H9 (cell line): ENCODE measurements around the gene KDSR. TPM values are rescaled to one million over a fixed set of nuclear protein-coding genes. Genes with fewer than 3 reads are reported as not detected.

ENCODE experiments used
- DNase-seq: peaks from one replicate; pipeline ENCODE4 v3.0.0-alpha.2; 2017
- H2AFZ ChIP-seq: one replicate; pipeline ENCODE4 v1.6.1; 2013; ENCODE audit warnings: mild to moderate bottlenecking, low read length, control low read depth, moderate library complexity
- H2AK5ac ChIP-seq: 2 replicates; pipeline ENCODE4 v1.6.1; 2013; ENCODE audit warnings: low read length, control low read depth, mixed read lengths; ENCODE audit not compliant: insufficient read length
- H2BK120ac ChIP-seq: one replicate; pipeline ENCODE4 v1.6.1; 2013; ENCODE audit warnings: low read depth, mild to moderate bottlenecking, low read length, control low read depth, inconsistent platforms; ENCODE audit not compliant: poor library complexity, severe bottlenecking
- H2BK12ac ChIP-seq: 2 replicates; pipeline ENCODE4 v1.6.1; 2013; ENCODE audit warnings: low read length, control low read depth, mixed read lengths, low read depth; ENCODE audit not compliant: insufficient read length
- H2BK15ac ChIP-seq: 2 replicates; pipeline ENCODE4 v1.6.1; 2013; ENCODE audit warnings: low read depth, low read length, control low read depth
- H2BK20ac ChIP-seq: one replicate; pipeline ENCODE4 v1.6.1; 2013; ENCODE audit warnings: low read depth, mild to moderate bottlenecking, low read length, control low read depth, inconsistent platforms; ENCODE audit not compliant: poor library complexity, severe bottlenecking
- H2BK5ac ChIP-seq: 2 replicates; pipeline ENCODE4 v1.6.1; 2013; ENCODE audit warnings: low read length, control low read depth, mixed read lengths; ENCODE audit not compliant: insufficient read length
- H3K14ac ChIP-seq: 2 replicates; pipeline ENCODE4 v1.6.1; 2013; ENCODE audit warnings: low read length, control low read depth; ENCODE audit not compliant: insufficient read depth
- H3K18ac ChIP-seq: 2 replicates; pipeline ENCODE4 v1.6.1; 2013; ENCODE audit warnings: low read depth, mild to moderate bottlenecking, mixed read lengths, low read length, control low read depth; ENCODE audit not compliant: insufficient read length
- H3K23ac ChIP-seq: 2 replicates; pipeline ENCODE4 v1.6.1; 2013; ENCODE audit warnings: low read length, control low read depth, mixed read lengths, low read depth; ENCODE audit not compliant: insufficient read length
- H3K23me2 ChIP-seq: 2 replicates; pipeline ENCODE4 v1.6.1; 2013; ENCODE audit warnings: low read depth, mild to moderate bottlenecking, mixed read lengths, low read length, control low read depth; ENCODE audit not compliant: insufficient read length, poor library complexity, severe bottlenecking
- H3K27ac ChIP-seq: 2 replicates; pipeline ENCODE4 v1.5.1; 2013; ENCODE audit warnings: low read length, control low read depth, mixed read lengths, low read depth; ENCODE audit not compliant: insufficient read length
- H3K27me3 ChIP-seq: 2 replicates; pipeline ENCODE4 v1.6.1; 2013; ENCODE audit warnings: low read length, control low read depth, inconsistent platforms; ENCODE audit not compliant: insufficient read depth
- H3K4ac ChIP-seq: 2 replicates; pipeline ENCODE4 v1.6.1; 2013; ENCODE audit warnings: low read depth, mild to moderate bottlenecking, control low read depth, inconsistent platforms, low read length, moderate library complexity
- H3K4me1 ChIP-seq: 2 replicates; pipeline ENCODE4 v1.6.1; 2013; ENCODE audit warnings: low read length, control low read depth, inconsistent platforms; ENCODE audit not compliant: insufficient read depth
- H3K4me2 ChIP-seq: 2 replicates; pipeline ENCODE4 v1.6.1; 2013; ENCODE audit warnings: low read length, control low read depth, mixed read lengths; ENCODE audit not compliant: insufficient read length, insufficient read depth
- H3K56ac ChIP-seq: 2 replicates; pipeline ENCODE4 v1.6.1; 2013; ENCODE audit warnings: low read depth, mild to moderate bottlenecking, mixed read lengths, low read length, control low read depth; ENCODE audit not compliant: insufficient read length
- H3K79me1 ChIP-seq: 2 replicates; pipeline ENCODE4 v1.6.1; 2013; ENCODE audit warnings: low read depth, mild to moderate bottlenecking, moderate library complexity, low read length, control low read depth, inconsistent platforms; ENCODE audit not compliant: insufficient read depth, poor library complexity, severe bottlenecking
- H3K79me2 ChIP-seq: 2 replicates; pipeline ENCODE4 v1.6.1; 2013; ENCODE audit warnings: low read length, control low read depth, inconsistent platforms; ENCODE audit not compliant: insufficient read depth
- H3K9ac ChIP-seq: 2 replicates; pipeline ENCODE4 v1.6.1; 2013; ENCODE audit warnings: low read length, control low read depth, mixed read lengths; ENCODE audit not compliant: insufficient read length; ENCODE audit errors: extremely low read depth
- H3K9me3 ChIP-seq: one replicate; pipeline ENCODE4 v1.6.1; 2013; ENCODE audit warnings: low read depth, low read length, inconsistent platforms; ENCODE audit not compliant: control insufficient read depth
- H3T11ph ChIP-seq: one replicate; pipeline ENCODE4 v1.6.1; 2013; ENCODE audit warnings: mild to moderate bottlenecking, low read length, control low read depth, inconsistent platforms
- H4K20me1 ChIP-seq: one replicate; pipeline ENCODE4 v1.6.1; 2013; ENCODE audit not compliant: control insufficient read depth, insufficient read length, insufficient read depth
- H4K5ac ChIP-seq: 2 replicates; pipeline ENCODE4 v1.6.1; 2013; ENCODE audit warnings: low read depth, mild to moderate bottlenecking, mixed read lengths, low read length, control low read depth; ENCODE audit not compliant: insufficient read length
- H4K8ac ChIP-seq: replicated peaks from 2 replicates; pipeline ENCODE4 v1.6.1; 2013; ENCODE audit warnings: low read length, control low read depth, mixed read lengths, low read depth; ENCODE audit not compliant: insufficient read length
- H4K91ac ChIP-seq: 2 replicates; pipeline ENCODE4 v1.6.1; 2013; ENCODE audit warnings: low read depth, mild to moderate bottlenecking, moderate library complexity, mixed read lengths, low read length, control low read depth; ENCODE audit not compliant: insufficient read length
- H3K27ac Mint-ChIP-seq, 3 experiments: 2 replicates in 2 of 3; 3 replicates in 1 of 3; pipeline ENCODE4 v1.8.0; 2020 to 2021; ENCODE audit warnings: mixed read lengths in 3 of 3, mild to moderate bottlenecking in 1 of 3, moderate library complexity in 1 of 3
- H3K27me3 Mint-ChIP-seq: 2 replicates; pipeline ENCODE4 v1.8.0; 2021; ENCODE audit warnings: low read depth, mild to moderate bottlenecking, moderate library complexity, mixed read lengths
- H3K36me3 Mint-ChIP-seq, 3 experiments: 2 replicates in 2 of 3; 3 replicates in 1 of 3; pipeline ENCODE4 v1.8.0; 2020 to 2021; ENCODE audit warnings: low read depth in 3 of 3, mixed read lengths in 3 of 3; ENCODE audit not compliant: insufficient read depth in 1 of 3
- H3K4me1 Mint-ChIP-seq, 2 experiments: 2 replicates each; pipeline ENCODE4 v1.8.0; 2020; ENCODE audit warnings: mixed read lengths in 2 of 2
- H3K4me3 Mint-ChIP-seq, 2 experiments: 2 replicates in 1 of 2; 3 replicates in 1 of 2; pipeline ENCODE4 v1.8.0; 2020 to 2021; ENCODE audit warnings: mild to moderate bottlenecking in 2 of 2, mixed read lengths in 2 of 2, moderate library complexity in 1 of 2
- H3K9me3 Mint-ChIP-seq, 2 experiments: 2 replicates in 1 of 2; 3 replicates in 1 of 2; pipeline ENCODE4 v1.8.0; 2020; ENCODE audit warnings: mild to moderate bottlenecking in 2 of 2, mixed read lengths in 2 of 2, moderate library complexity in 1 of 2
- CTCF ChIP-seq: fragments of 200-600 bp; sonication (generic); conservative IDR thresholded peaks from 3 replicates; pipeline ENCODE4 v1.8.0; 2021; ENCODE audit warnings: antibody characterized with exemption, mild to moderate bottlenecking
- WGBS: extraction: QIAGEN DNeasy Blood & Tissue Kit; methylation state at CpG from one replicate; pipeline ENCODE4 v1.1.7; 2013; ENCODE audit warnings: missing lambda C conversion rate, low lambda C conversion rate, mixed read lengths; ENCODE audit not compliant: insufficient read length; ENCODE audit errors: extremely low coverage; 5-methylcytosine and 5-hydroxymethylcytosine counted together
- total RNA-seq: library from RNA; stranded (reverse); gene quantifications from 2 replicates; pipeline ENCODE4 v1.2.1, GENCODE V29; 2021

The KDSR gene
- total RNA-seq, 1 experiment from 2014 or later = 58.5 TPM

- Histone ChIP-seq H3K27ac (no peak overlapping the region), H4K8ac (no peak overlapping the region), H3T11ph (no peak overlapping the region), H3K27me3 (no peaks in the 10 kb centered on the region), H2BK15ac (no peak overlapping the region), H2BK20ac (no peak overlapping the region), H3K9ac (no peak overlapping the region), H2AK5ac (no peak overlapping the region), H3K4me2 (no peak overlapping the region), H3K79me2 (no peaks in the 10 kb centered on the region), H4K20me1 (no peaks in the 10 kb centered on the region), H3K14ac (no peak overlapping the region), H4K5ac (no peak overlapping the region), H3K56ac (no peak overlapping the region), H3K4ac (no peak overlapping the region), H3K18ac (no peak overlapping the region), H2BK5ac (no peak overlapping the region), H4K91ac (no peak overlapping the region), H3K9me3 (no peaks in the 10 kb centered on the region), H2BK12ac (no peak overlapping the region), H2BK120ac (no peak overlapping the region), H2AFZ (no peak overlapping the region), H3K23me2 (no peaks in the 10 kb centered on the region), H3K79me1 (no peaks in the 10 kb centered on the region), H3K23ac (no peak overlapping the region), H3K4me1 (no peaks in the 10 kb centered on the region)
- no peaks in the 10 kb centered on the region for H3K27me3 Mint-ChIP-seq
- no peak for DNase-seq
- peak overlapping the region in 2 of 3 experiments; percentile 53 to 78; a peak in 4 of 7 replicates for H3K27ac Mint-ChIP-seq
- no peak overlapping the region for H3K4me3 Mint-ChIP-seq
- H3K9me3 Mint-ChIP-seq = no peaks in the 10 kb centered on the region
- TF ChIP-seq CTCF = no peak
- peaks cover 9 to 12% of the 10 kb centered on the region in 2 experiments for H3K4me1 Mint-ChIP-seq
- H3K36me3 Mint-ChIP-seq = peaks cover 2 to 61% (median 36%) of the 10 kb centered on the region in 3 experiments; a peak in 6 of 7 replicates
- WGBS = no CpG with 5 or more reads among the region's 1 CpG
Observed at GRCh38 chr18:63407734-63408133, 40.7 kb upstream of the KDSR start.
